Lung (tissue), 12 donors: ENCODE measurements around the gene GNAI1. TPM values are rescaled to one million over a fixed set of nuclear protein-coding genes. Genes with fewer than 3 reads are reported as not detected.

Experiments used
- ATAC-seq: fragments of 200-7000 bp; cut with Tn5 transposase; one replicate; pipeline ENCODE4 v1.9.1; 2020; ENCODE audit warnings: moderate number of reproducible peaks; ENCODE audit not compliant: insufficient read depth, low FRiP score
- DNase-seq, 3 donors: peaks; one replicate each; pipeline ENCODE4 v3.0.0-alpha.2; 2013 to 2017
- H3K27ac ChIP-seq, 2 donors: one replicate each; pipeline ENCODE4 v1.5.1; 2013; ENCODE audit warnings: mild to moderate bottlenecking in 2 of 2, moderate library complexity in 2 of 2, control low read depth in 1 of 2, inconsistent platforms in 1 of 2, low read depth in 1 of 2, low read length in 1 of 2
- H3K27me3 ChIP-seq, 3 donors: one replicate each; pipeline ENCODE4 v1.5.1; 2013; ENCODE audit warnings: low read length in 2 of 3; ENCODE audit not compliant: control insufficient read depth in 3 of 3, insufficient read depth in 3 of 3
- H3K36me3 ChIP-seq, 4 donors: one replicate each; pipeline ENCODE4 v1.5.1; 2013; ENCODE audit warnings: low read length in 4 of 4, mild to moderate bottlenecking in 1 of 4, moderate library complexity in 1 of 4; ENCODE audit not compliant: control insufficient read depth in 4 of 4, insufficient read depth in 4 of 4
- H3K4me1 ChIP-seq, 5 donors: one replicate each; pipeline ENCODE4 v1.5.1; 2013; ENCODE audit warnings: low read length in 5 of 5, mild to moderate bottlenecking in 2 of 5, moderate library complexity in 1 of 5; ENCODE audit not compliant: control insufficient read depth in 5 of 5, insufficient read depth in 5 of 5
- H3K4me3 ChIP-seq: one replicate; pipeline ENCODE4 v1.5.1; 2013; ENCODE audit warnings: mild to moderate bottlenecking, control low read depth, moderate library complexity
- H3K9ac ChIP-seq, 2 donors: one replicate each; pipeline ENCODE4 v1.5.1; 2013; ENCODE audit warnings: low read length in 2 of 2, control low read depth in 1 of 2; ENCODE audit not compliant: insufficient read depth in 1 of 2
- H3K9me3 ChIP-seq, 4 donors: one replicate each; pipeline ENCODE4 v1.5.1; 2013; ENCODE audit warnings: low read length in 3 of 4, mild to moderate bottlenecking in 1 of 4, moderate library complexity in 1 of 4; ENCODE audit not compliant: control insufficient read depth in 4 of 4, insufficient read depth in 3 of 4
- CTCF ChIP-seq: IDR thresholded peaks from 2 replicates; pipeline ENCODE4 v1.5.1; 2012; ENCODE audit warnings: mild to moderate bottlenecking; ENCODE audit errors: control extremely low read depth, extremely low read depth
- WGBS, 2 donors: extraction: QIAGEN DNeasy Blood & Tissue Kit; methylation state at CpG; one replicate each; pipeline ENCODE4 v1.1.7; 2013; 5-methylcytosine and 5-hydroxymethylcytosine counted together
- polyA plus RNA-seq, 2 donors: library from polyadenylated mRNA; stranded (reverse); fragments of 200-250 nt; gene quantifications; one replicate each; pipeline ENCODE4 v1.2.1, GENCODE V29; 2013
- total RNA-seq, 2 donors: library from RNA; depleted of rRNA in 1 of 2; stranded (reverse); fragments of >200 nt in 1 of 2; gene quantifications; one replicate each; pipeline ENCODE4 v1.2.1, GENCODE V29; 2014 to 2021
- donor health status: control.
- donor health status: control.
- donor health status: Bipolar disorder and iron deficiency.
- donor health status: healthy.
- donor health status: DM: yes; HTN: yes; CAD: no.

The GNAI1 gene
- total and polyA plus RNA-seq, 4 donors: 10.4 to 155 (median 20.2) TPM

- Histone ChIP-seq H3K27ac (no peak overlapping the region), H3K4me3 (no peak overlapping the region), H3K9me3 (peaks cover 0 to 2% (median 0%) of the 10 kb centered on the region in 4 donors), H3K36me3 (peaks cover 0 to 3% (median 0%) of the 10 kb centered on the region in 4 donors), H3K4me1 (peaks cover 0 to 71% (median 15%) of the 10 kb centered on the region in 5 donors), H3K9ac (no peak overlapping the region), H3K27me3 (no peaks in the 10 kb centered on the region)
- ATAC-seq (no peak), DNase-seq (peak in 2 of 3 donors; percentile 36 to 47)
- no peak for TF ChIP-seq CTCF
These were observed 48.7 kb downstream of the GNAI1 start for GRCh38 chr7:80183351-80183750.

GRCh38 chr7:80183900-80184685 lies 49.5 kb downstream of the GNAI1 start:
- H3K4me3 ChIP-seq: no peak overlapping the region
- TF ChIP-seq CTCF: no peak
- H3K9ac ChIP-seq: no peak overlapping the region
- H3K9me3 ChIP-seq: peaks cover 0 to 2% (median 0%) of the 10 kb centered on the region in 4 donors
- 89 to 92% methylated on average over 15 of the region's 15 CpGs for WGBS, 2 donors
- DNase-seq (no peak), ATAC-seq (no peak)
- H3K36me3 ChIP-seq: peaks cover 0 to 3% (median 0%) of the 10 kb centered on the region in 4 donors
- peaks cover 0 to 79% (median 15%) of the 10 kb centered on the region in 5 donors for H3K4me1 ChIP-seq
- H3K27me3 ChIP-seq: no peaks in the 10 kb centered on the region
- no peak overlapping the region for H3K27ac ChIP-seq

- no peak for ATAC-seq
- peaks cover 0 to 2% (median 0%) of the 10 kb centered on the region in 4 donors for H3K9me3 ChIP-seq
- no peaks in the 10 kb centered on the region for H3K27me3 ChIP-seq
- H3K4me3 ChIP-seq: no peak overlapping the region
- no peak for TF ChIP-seq CTCF
- H3K4me1 ChIP-seq: peaks cover 0 to 80% (median 15%) of the 10 kb centered on the region in 5 donors
- WGBS, 2 donors: 70 to 72% methylated on average over 4 of the region's 4 CpGs
- peaks cover 0 to 3% (median 0%) of the 10 kb centered on the region in 4 donors for H3K36me3 ChIP-seq
- no peak overlapping the region for H3K27ac ChIP-seq
- no peak for DNase-seq
- H3K9ac ChIP-seq: no peak overlapping the region
These were observed 50.1 kb downstream of the GNAI1 start for GRCh38 chr7:80184693-80185092.
